Smooth muscle cell (in vitro differentiated cells): Measurements from ENCODE around the gene ARHGAP23. TPM values are rescaled to one million over a fixed set of nuclear protein-coding genes. Genes with fewer than 3 reads are reported as not detected.

Source experiments
- DNase-seq: peaks from one replicate; lab custom pipeline; 2025; ENCODE audit not compliant: unreplicated experiment; lab: John Stamatoyannopoulos, UW
- H2AFZ ChIP-seq: fragments of 200-600 bp; sonication (generic); 2 replicates; pipeline ENCODE4 v1.6.0; 2016; ENCODE audit warnings: antibody characterized with exemption, low read depth, mild to moderate bottlenecking
- H3F3A ChIP-seq: fragments of 200-600 bp; sonication (generic); 2 replicates; pipeline ENCODE4 v1.6.0; 2017; ENCODE audit warnings: antibody characterized with exemption, low read depth
- H3K27ac ChIP-seq: fragments of 200-600 bp; sonication (generic); 2 replicates; pipeline ENCODE4 v1.5.1; 2016; ENCODE audit warnings: low read depth, mild to moderate bottlenecking
- H3K27me3 ChIP-seq: fragments of 200-600 bp; sonication (generic); 2 replicates; pipeline ENCODE4 v1.6.1; 2016; ENCODE audit warnings: low read depth, mild to moderate bottlenecking
- H3K36me3 ChIP-seq: fragments of 200-600 bp; sonication (generic); 2 replicates; pipeline ENCODE4 v1.5.1; 2016; ENCODE audit warnings: low read depth
- H3K4me1 ChIP-seq: fragments of 200-600 bp; sonication (generic); 2 replicates; pipeline ENCODE4 v1.5.1; 2016; ENCODE audit warnings: low read depth
- H3K4me2 ChIP-seq: fragments of 200-600 bp; sonication (generic); 2 replicates; pipeline ENCODE4 v1.6.0; 2016; ENCODE audit warnings: mild to moderate bottlenecking
- H3K4me3 ChIP-seq: fragments of 200-600 bp; sonication (generic); 2 replicates; pipeline ENCODE4 v1.5.1; 2016; ENCODE audit warnings: mild to moderate bottlenecking
- H3K79me2 ChIP-seq: fragments of 200-600 bp; sonication (generic); 2 replicates; pipeline ENCODE4 v1.6.0; 2016; ENCODE audit warnings: low read depth, mild to moderate bottlenecking
- H3K9ac ChIP-seq: fragments of 200-600 bp; sonication (generic); 2 replicates; pipeline ENCODE4 v1.6.0; 2016; ENCODE audit warnings: low read depth
- H3K9me3 ChIP-seq: fragments of 200-600 bp; sonication (generic); replicated peaks from 2 replicates; pipeline ENCODE4 v1.5.1; 2016; ENCODE audit warnings: low read depth
- H4K20me1 ChIP-seq: fragments of 200-600 bp; sonication (generic); 2 replicates; pipeline ENCODE4 v1.6.0; 2016; ENCODE audit warnings: low read depth
- CTCF ChIP-seq: fragments of 200-600 bp; sonication (generic); IDR thresholded peaks from 2 replicates; pipeline ENCODE4 v1.5.1; 2017; ENCODE audit warnings: borderline replicate concordance, mild to moderate bottlenecking, antibody characterized with exemption; ENCODE audit not compliant: insufficient read depth, poor library complexity, severe bottlenecking
- WGBS: methylation state at CpG from one replicate; pipeline ENCODE4 v1.1.7; 2016; ENCODE audit warnings: low lambda C conversion rate; 5-methylcytosine and 5-hydroxymethylcytosine counted together
- polyA plus RNA-seq: library from polyadenylated mRNA; unstranded; fragments of >200 nt; fragmentation: Nextera tagmentation; extraction: Ambion mirVana; gene quantifications from 2 replicates; pipeline ENCODE4 v1.2.1, GENCODE V29; 2016
- total RNA-seq: library from RNA; depleted of rRNA; stranded (reverse); fragments of >200 nt; gene quantifications from 2 replicates; pipeline ENCODE4 v1.2.3, GENCODE V29; 2014

The ARHGAP23 gene
- total and polyA plus RNA-seq, 2 experiments from 2014 or later: 24.9 to 34.0 TPM

DNA sequence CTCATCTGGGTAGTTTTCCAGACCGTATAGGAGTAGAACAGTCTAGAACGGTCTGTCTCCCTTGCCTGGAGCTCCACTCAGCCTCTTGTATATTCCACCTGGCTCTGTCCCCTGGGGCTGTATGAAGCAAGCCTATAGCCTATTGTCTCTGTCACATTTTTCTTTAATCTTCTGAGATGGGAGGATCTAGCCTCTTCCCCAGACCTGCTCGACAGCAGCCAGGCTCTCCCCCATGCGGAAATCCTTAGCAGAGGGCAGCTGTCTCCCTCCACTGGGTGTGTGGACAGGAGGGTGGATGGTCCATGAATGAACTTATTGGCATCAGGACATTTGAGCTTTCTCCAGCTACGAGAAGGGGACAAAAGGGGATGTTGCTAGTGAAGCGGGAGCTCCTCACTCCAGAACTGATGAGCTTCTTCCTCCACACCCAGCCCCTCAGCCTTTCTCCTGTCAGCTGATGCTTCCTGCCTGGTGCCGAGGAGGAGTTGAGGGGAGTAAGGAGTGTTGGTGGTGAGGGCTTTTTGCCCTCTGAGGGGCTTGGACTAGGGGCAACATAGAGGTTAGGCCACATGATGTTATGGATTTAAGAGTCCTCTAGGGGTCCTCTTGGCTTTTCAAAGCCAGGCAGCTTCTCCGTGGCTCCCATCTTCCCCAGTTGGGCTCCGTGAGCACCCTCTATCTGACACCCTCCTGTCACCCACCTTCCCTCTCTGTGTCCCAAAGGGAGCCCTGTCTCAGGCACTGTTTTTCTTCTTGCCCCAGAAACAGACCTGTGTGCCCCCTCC is 28.0 kb downstream of the ARHGAP23 start:
- Histone ChIP-seq H3K4me3 (no peak overlapping the region), H3K36me3 (no peaks in the 10 kb centered on the region), H3K79me2 (peaks cover 39% of the 10 kb centered on the region), H3K9me3 (no peaks in the 10 kb centered on the region), H3K27ac (no peak overlapping the region), H4K20me1 (peaks cover 93% of the 10 kb centered on the region), H3K4me1 (peaks cover 44% of the 10 kb centered on the region), H3F3A (peaks cover 15% of the 10 kb centered on the region), H3K27me3 (no peaks in the 10 kb centered on the region), H2AFZ (no peak overlapping the region), H3K4me2 (peak overlapping the region; percentile 94), H3K9ac (no peak overlapping the region)
- no peak for TF ChIP-seq CTCF
- 58% methylated on average over 9 of the region's 9 CpGs for WGBS
- no peak for DNase-seq

- Histone ChIP-seq H3K36me3 (no peaks in the 10 kb centered on the region), H4K20me1 (peaks cover 85% of the 10 kb centered on the region), H3K79me2 (peaks cover 39% of the 10 kb centered on the region), H3K27me3 (no peaks in the 10 kb centered on the region), H3K9ac (no peak overlapping the region), H3K4me3 (no peak overlapping the region), H3K4me2 (no peak overlapping the region), H3K4me1 (peaks cover 28% of the 10 kb centered on the region), H3K9me3 (no peaks in the 10 kb centered on the region), H3K27ac (no peak overlapping the region), H3F3A (peaks cover 2% of the 10 kb centered on the region), H2AFZ (no peak overlapping the region)
- no peak for TF ChIP-seq CTCF
- DNase-seq: no peak
- WGBS: 94% methylated on average over 16 of the region's 18 CpGs
Measured at GRCh38 chr17:38457577-38458371, 29.5 kb downstream of the ARHGAP23 start.

- Histone ChIP-seq H3F3A (no peaks in the 10 kb centered on the region), H3K4me3 (no peak overlapping the region), H3K9ac (no peak overlapping the region), H3K9me3 (no peaks in the 10 kb centered on the region), H3K4me1 (peaks cover 25% of the 10 kb centered on the region), H3K27ac (no peak overlapping the region), H3K36me3 (no peaks in the 10 kb centered on the region), H3K4me2 (no peak overlapping the region), H2AFZ (no peak overlapping the region), H4K20me1 (peaks cover 79% of the 10 kb centered on the region), H3K79me2 (peaks cover 39% of the 10 kb centered on the region), H3K27me3 (no peaks in the 10 kb centered on the region)
- WGBS: 94% methylated on average over 6 of the region's 6 CpGs
- TF ChIP-seq CTCF: no peak
- DNase-seq: no peak
Measured at GRCh38 chr17:38458521-38458920, 30.3 kb downstream of the ARHGAP23 start.
